IPS-20b (cell line): ENCODE measurements around the gene BCAS1.

Experiments used
- H3K27ac ChIP-seq: one replicate; pipeline ENCODE4 v1.5.1; 2013; ENCODE audit warnings: low read length
- H3K27me3 ChIP-seq: 2 replicates; pipeline ENCODE4 v1.6.1; 2013; ENCODE audit warnings: mild to moderate bottlenecking, low read length, inconsistent platforms; ENCODE audit not compliant: insufficient read depth
- H3K36me3 ChIP-seq: 2 replicates; pipeline ENCODE4 v1.6.1; 2013; ENCODE audit warnings: low read depth, mild to moderate bottlenecking, inconsistent platforms, low read length, moderate library complexity; ENCODE audit not compliant: insufficient read depth
- H3K4me1 ChIP-seq: 2 replicates; pipeline ENCODE4 v1.6.1; 2013; ENCODE audit warnings: mild to moderate bottlenecking, control low read depth, inconsistent platforms, low read length, moderate library complexity; ENCODE audit not compliant: insufficient read depth
- H3K4me3 ChIP-seq: 2 replicates; pipeline ENCODE4 v1.5.1; 2013; ENCODE audit warnings: mild to moderate bottlenecking, low read length, inconsistent platforms
- H3K9ac ChIP-seq: 2 replicates; pipeline ENCODE4 v1.6.1; 2013; ENCODE audit warnings: low read depth, mild to moderate bottlenecking, inconsistent platforms, low read length, moderate library complexity
- H3K9me3 ChIP-seq: 2 replicates; pipeline ENCODE4 v1.6.1; 2013; ENCODE audit warnings: mild to moderate bottlenecking, low read depth, low read length, inconsistent platforms; ENCODE audit not compliant: insufficient read depth

BCAS1 gene

DNA sequence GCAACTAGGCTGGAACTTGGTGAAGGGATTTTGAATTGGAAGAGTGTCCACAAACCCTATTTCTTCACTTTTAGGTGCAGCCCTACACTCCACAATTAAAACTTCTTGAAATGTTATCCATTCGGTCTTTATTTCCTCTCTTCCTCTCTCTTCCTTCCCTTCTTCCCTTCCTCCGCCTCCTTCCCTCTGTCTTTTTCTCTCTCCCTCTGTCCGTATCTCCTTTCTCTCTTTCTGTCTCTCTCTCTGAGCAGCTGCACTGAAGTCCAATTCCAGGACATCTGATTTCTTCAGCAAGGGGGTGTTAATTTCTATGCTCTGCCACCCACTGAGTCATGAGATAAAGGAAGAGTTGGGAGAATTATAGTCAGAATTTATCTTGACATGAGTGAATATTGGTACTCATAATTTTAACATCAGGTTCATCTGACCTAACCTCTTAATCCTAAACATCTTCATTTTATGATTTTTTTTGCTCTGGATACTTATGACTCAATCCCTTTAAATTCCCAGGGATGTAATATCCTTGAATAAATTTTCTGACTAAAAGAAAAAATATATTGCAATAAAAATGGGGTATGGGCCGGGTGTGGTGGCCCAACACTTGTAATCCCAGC lies 84.2 kb downstream of the BCAS1 start:
- Histone ChIP-seq H3K9me3 (no peaks in the 10 kb centered on the region), H3K4me1 (no peaks in the 10 kb centered on the region), H3K9ac (no peak overlapping the region), H3K27ac (no peak overlapping the region), H3K27me3 (no peaks in the 10 kb centered on the region), H3K4me3 (no peak overlapping the region), H3K36me3 (no peaks in the 10 kb centered on the region)

- Histone ChIP-seq H3K27me3 (no peaks in the 10 kb centered on the region), H3K27ac (no peak overlapping the region), H3K36me3 (no peaks in the 10 kb centered on the region), H3K9ac (no peak overlapping the region), H3K9me3 (no peaks in the 10 kb centered on the region), H3K4me1 (no peaks in the 10 kb centered on the region), H3K4me3 (no peak overlapping the region)
Measured at GRCh38 chr20:53985150-53985518, 85.3 kb downstream of the BCAS1 start.

GRCh38 chr20:53984356-53985149 lies 85.8 kb downstream of the BCAS1 start:
- Histone ChIP-seq H3K4me3 (no peak overlapping the region), H3K36me3 (no peaks in the 10 kb centered on the region), H3K27ac (no peak overlapping the region), H3K27me3 (no peaks in the 10 kb centered on the region), H3K4me1 (no peaks in the 10 kb centered on the region), H3K9me3 (no peaks in the 10 kb centered on the region), H3K9ac (no peak overlapping the region)

DNA sequence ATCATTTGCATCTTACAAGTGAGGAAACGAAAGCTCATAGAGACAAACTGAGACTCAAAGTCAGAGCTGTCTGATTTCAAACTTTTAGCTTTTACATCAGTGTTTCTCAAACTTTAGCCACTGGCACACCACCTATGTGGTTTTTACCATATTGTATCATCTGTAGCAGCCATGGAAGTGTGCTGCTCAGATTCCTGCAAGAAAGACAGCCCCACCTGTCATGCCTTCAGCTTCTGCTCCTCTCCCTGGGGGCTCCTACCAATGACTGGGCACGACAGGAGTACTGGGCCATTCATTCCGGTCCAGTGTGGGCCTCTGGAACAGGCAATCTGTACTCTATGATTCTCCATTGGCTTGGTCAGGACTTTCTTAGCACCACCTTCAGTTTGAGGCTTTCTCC lies 87.0 kb downstream of the BCAS1 start:
- no peaks in the 10 kb centered on the region for H3K9me3 ChIP-seq
- no peaks in the 10 kb centered on the region for H3K4me1 ChIP-seq
- H3K4me3 ChIP-seq, result no peak overlapping the region
- H3K9ac ChIP-seq, result no peak overlapping the region
- H3K27ac ChIP-seq, result no peak overlapping the region
- no peaks in the 10 kb centered on the region for H3K27me3 ChIP-seq
- H3K36me3 ChIP-seq, result no peaks in the 10 kb centered on the region

GRCh38 chr20:53982624-53983023 lies 87.8 kb downstream of the BCAS1 start:
- no peaks in the 10 kb centered on the region for H3K36me3 ChIP-seq
- no peak overlapping the region for H3K9ac ChIP-seq
- no peaks in the 10 kb centered on the region for H3K27me3 ChIP-seq
- H3K4me3 ChIP-seq, result no peak overlapping the region
- H3K27ac ChIP-seq, result no peak overlapping the region
- no peaks in the 10 kb centered on the region for H3K9me3 ChIP-seq
- H3K4me1 ChIP-seq, result no peaks in the 10 kb centered on the region

DNA sequence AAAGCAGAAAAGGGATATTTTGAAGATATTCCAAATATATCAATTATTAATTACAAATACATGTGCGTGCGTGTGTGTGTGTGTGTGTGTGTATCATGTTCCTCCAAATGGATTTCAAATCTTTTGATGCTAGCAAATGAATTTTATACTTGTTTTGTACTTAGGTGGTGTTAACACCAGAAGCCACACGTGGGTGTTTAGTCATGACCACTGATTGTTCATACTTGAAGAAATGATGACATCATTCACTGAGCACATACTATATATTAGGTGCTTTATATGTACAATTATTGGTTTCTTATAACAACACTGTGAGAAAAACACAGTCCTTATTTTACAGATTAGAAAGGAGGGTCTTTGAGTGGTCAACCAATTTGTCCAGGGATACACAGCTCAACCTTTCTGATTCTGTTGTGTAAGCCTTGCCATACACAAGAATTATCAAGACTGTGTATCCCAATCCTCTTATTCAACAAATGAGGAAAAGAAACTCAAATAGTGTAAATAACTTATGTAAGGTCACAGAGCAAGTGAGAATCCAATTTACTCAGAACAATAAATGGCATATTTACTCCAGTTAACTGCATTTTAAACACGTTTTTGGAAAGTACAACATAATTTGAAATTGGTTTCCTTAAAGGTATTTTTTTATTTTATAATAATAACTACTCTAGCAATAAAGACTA lies 88.5 kb downstream of the BCAS1 start:
- Histone ChIP-seq H3K9me3 (no peaks in the 10 kb centered on the region), H3K27me3 (no peaks in the 10 kb centered on the region), H3K4me1 (no peaks in the 10 kb centered on the region), H3K36me3 (no peaks in the 10 kb centered on the region), H3K9ac (no peak overlapping the region), H3K4me3 (no peak overlapping the region), H3K27ac (no peak overlapping the region)

DNA sequence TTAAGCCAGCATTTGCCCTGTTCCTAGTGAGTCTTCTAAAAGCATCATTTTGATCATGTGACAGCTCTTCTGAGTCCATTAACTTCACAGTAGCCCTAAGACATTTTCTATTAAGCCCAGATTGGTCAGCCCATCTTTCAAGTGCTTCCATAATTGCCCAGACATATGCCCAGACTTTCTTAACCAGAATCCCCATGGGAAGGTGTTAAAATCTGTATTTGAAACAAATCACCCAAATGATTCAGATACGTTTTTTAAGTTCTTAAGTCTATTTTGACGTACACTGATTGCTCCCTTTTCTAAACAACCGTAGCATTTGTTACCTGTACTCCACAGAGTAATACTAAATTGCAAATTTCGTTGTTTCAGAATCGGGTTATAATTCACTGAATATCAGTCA lies 89.3 kb downstream of the BCAS1 start:
- no peak overlapping the region for H3K27ac ChIP-seq
- no peak overlapping the region for H3K4me3 ChIP-seq
- H3K4me1 ChIP-seq, result no peaks in the 10 kb centered on the region
- no peak overlapping the region for H3K9ac ChIP-seq
- no peaks in the 10 kb centered on the region for H3K36me3 ChIP-seq
- H3K27me3 ChIP-seq, result no peaks in the 10 kb centered on the region
- H3K9me3 ChIP-seq, result no peaks in the 10 kb centered on the region

- H3K9me3 ChIP-seq, result no peaks in the 10 kb centered on the region
- no peak overlapping the region for H3K27ac ChIP-seq
- H3K27me3 ChIP-seq, result no peaks in the 10 kb centered on the region
- no peaks in the 10 kb centered on the region for H3K36me3 ChIP-seq
- no peak overlapping the region for H3K4me3 ChIP-seq
- no peak overlapping the region for H3K9ac ChIP-seq
- no peaks in the 10 kb centered on the region for H3K4me1 ChIP-seq
Measured at GRCh38 chr20:53980031-53980465, 90.3 kb downstream of the BCAS1 start.

GRCh38 chr20:53978497-53978896 lies 91.9 kb downstream of the BCAS1 start:
- Histone ChIP-seq H3K4me3 (no peak overlapping the region), H3K36me3 (no peaks in the 10 kb centered on the region), H3K9me3 (no peaks in the 10 kb centered on the region), H3K4me1 (no peaks in the 10 kb centered on the region), H3K9ac (no peak overlapping the region), H3K27me3 (no peaks in the 10 kb centered on the region), H3K27ac (no peak overlapping the region)

- Histone ChIP-seq H3K27ac (no peak overlapping the region), H3K9ac (no peak overlapping the region), H3K4me1 (no peaks in the 10 kb centered on the region), H3K9me3 (no peaks in the 10 kb centered on the region), H3K36me3 (no peaks in the 10 kb centered on the region), H3K4me3 (no peak overlapping the region), H3K27me3 (no peaks in the 10 kb centered on the region)
Measured at GRCh38 chr20:53977391-53977790, 93.0 kb downstream of the BCAS1 start.

- H3K27me3 ChIP-seq, result no peaks in the 10 kb centered on the region
- H3K9ac ChIP-seq, result no peak overlapping the region
- H3K27ac ChIP-seq, result no peak overlapping the region
Measured at GRCh38 chr20:53975761-53976160, 94.6 kb downstream of the BCAS1 start.

More at GRCh38 chr20:53975761-53976160, 94.6 kb downstream of the BCAS1 start:
- H3K4me1 ChIP-seq, result no peaks in the 10 kb centered on the region
- no peaks in the 10 kb centered on the region for H3K9me3 ChIP-seq
- no peaks in the 10 kb centered on the region for H3K36me3 ChIP-seq
- H3K4me3 ChIP-seq, result no peak overlapping the region
